HEK293T (cell line): ENCODE data around the gene NRG2.

ENCODE experiments used
- CTCF ChIA-PET: fragments of 350-600 bp; formaldehyde crosslinking; extraction: SDS; loops from one replicate; lab custom pipeline; 2021; ENCODE audit warnings: antibody characterized with exemption, inconsistent platforms; lab: Yijun Ruan, JAX
- POLR2A ChIA-PET: fragments of 350-600 bp; formaldehyde crosslinking; extraction: SDS; loops from one replicate; lab custom pipeline; 2020; ENCODE audit warnings: antibody characterized with exemption, inconsistent platforms; lab: Yijun Ruan, JAX
- DNase-seq: peaks from one replicate; pipeline ENCODE4 v3.0.0; 2012; ENCODE audit warnings: mixed read lengths; ENCODE audit errors: extremely low spot score
- ARNT ChIP-seq: fragments of 450-650 bp; IDR thresholded peaks from 2 replicates; pipeline ENCODE4 v1.6.1; 2017; ENCODE audit warnings: mild to moderate bottlenecking
- BHLHE40 ChIP-seq: fragments of 450-650 bp; IDR thresholded peaks from 2 replicates; pipeline ENCODE4 v1.6.1; 2016; ENCODE audit warnings: mild to moderate bottlenecking, moderate library complexity, borderline replicate concordance
- CTBP1 ChIP-seq: fragments of 450-650 bp; IDR thresholded peaks from 2 replicates; pipeline ENCODE4 v1.6.1; 2016; ENCODE audit warnings: borderline replicate concordance
- ELF4 ChIP-seq: fragments of 450-650 bp; IDR thresholded peaks from 2 replicates; pipeline ENCODE4 v1.6.1; 2017; ENCODE audit warnings: antibody characterized with exemption
- FOXA1 ChIP-seq: fragments of 450-650 bp; IDR thresholded peaks from 2 replicates; pipeline ENCODE4 v1.6.1; 2016; ENCODE audit warnings: mild to moderate bottlenecking
- FOXK2 ChIP-seq: fragments of 450-650 bp; IDR thresholded peaks from 2 replicates; pipeline ENCODE4 v1.6.1; 2016; ENCODE audit warnings: mild to moderate bottlenecking
- FOXM1 ChIP-seq: fragments of 450-650 bp; IDR thresholded peaks from 2 replicates; pipeline ENCODE4 v1.6.1; 2017; ENCODE audit warnings: mild to moderate bottlenecking, borderline replicate concordance
- HDGF ChIP-seq: fragments of 450-650 bp; IDR thresholded peaks from 2 replicates; pipeline ENCODE4 v1.6.1; 2017; ENCODE audit warnings: antibody characterized with exemption, borderline replicate concordance
- L3MBTL2 ChIP-seq: fragments of 450-650 bp; conservative IDR thresholded peaks from 2 replicates; pipeline ENCODE4 v1.6.1; 2016; ENCODE audit warnings: mild to moderate bottlenecking
- LEF1 ChIP-seq: fragments of 450-650 bp; IDR thresholded peaks from 2 replicates; pipeline ENCODE4 v1.6.1; 2017; ENCODE audit warnings: mild to moderate bottlenecking, borderline replicate concordance
- NFRKB ChIP-seq: fragments of 450-650 bp; IDR thresholded peaks from 2 replicates; pipeline ENCODE4 v1.6.1; 2016; ENCODE audit warnings: mild to moderate bottlenecking, moderate library complexity
- PKNOX1 ChIP-seq: fragments of 450-650 bp; IDR thresholded peaks from 2 replicates; pipeline ENCODE4 v1.6.1; 2016
- SP1 ChIP-seq: fragments of 450-650 bp; IDR thresholded peaks from 2 replicates; pipeline ENCODE4 v1.6.1; 2017
- SUZ12 ChIP-seq: fragments of 450-650 bp; IDR thresholded peaks from 2 replicates; pipeline ENCODE4 v1.6.1; 2016; ENCODE audit warnings: mild to moderate bottlenecking
- TARDBP ChIP-seq: fragments of 450-650 bp; IDR thresholded peaks from 2 replicates; pipeline ENCODE4 v1.6.1; 2016
- ZNF384 ChIP-seq: fragments of 450-650 bp; IDR thresholded peaks from 2 replicates; pipeline ENCODE4 v1.6.1; 2016

The NRG2 gene

GRCh38 chr5:139982975-139983240 is 60.2 kb downstream of the NRG2 start:
- POLR2A ChIA-PET = no interaction called here
- TF ChIP-seq FOXK2 = no peak
- CTCF ChIA-PET = interaction anchor here (1.0 to 5.7 kb wide), 2 partner anchors 13 to 196 kb away, joined by 3 to 57 read pairs; no protein-coding TSS in a partner anchor
- no peak for DNase-seq

- ChIA-PET CTCF (interaction anchor here (1.0 to 5.7 kb wide), 2 partner anchors 13 to 195 kb away, joined by 3 to 57 read pairs; no protein-coding TSS in a partner anchor), POLR2A (no interaction called here)
- peak; percentile 38 for DNase-seq
- no peak for TF ChIP-seq SUZ12
- TF ChIP-seq CTBP1 = no peak
- TF ChIP-seq L3MBTL2 = no peak
- no peak for TF ChIP-seq ZNF384
- no peak for TF ChIP-seq SP1
- TF ChIP-seq ELF4 = no peak
- no peak for TF ChIP-seq HDGF
- TF ChIP-seq PKNOX1 = no peak
- TF ChIP-seq ARNT = no peak
- no peak for TF ChIP-seq NFRKB
- no peak for TF ChIP-seq FOXM1
- TF ChIP-seq FOXK2 = no peak
- no peak for TF ChIP-seq FOXA1
- TF ChIP-seq TARDBP = no peak
- TF ChIP-seq BHLHE40 = no peak
Observed at GRCh38 chr5:139982157-139982974, 60.7 kb downstream of the NRG2 start.

GRCh38 chr5:139980765-139981164 is 62.3 kb downstream of the NRG2 start:
- CTCF ChIA-PET = interaction anchor here (5.7 kb wide), 1 partner anchor 11 kb away, joined by 57 read pairs; no protein-coding TSS in a partner anchor

GRCh38 chr5:139979943-139980342 is 63.2 kb downstream of the NRG2 start:
- DNase-seq = no peak

More at GRCh38 chr5:139980765-139981164, 62.3 kb downstream of the NRG2 start:
- DNase-seq = no peak
- POLR2A ChIA-PET = interaction anchor here (1.0 kb wide), 1 partner anchor 125 kb away, joined by 4 read pairs; no protein-coding TSS in a partner anchor
- TF ChIP-seq LEF1 (no peak), FOXA1 (no peak), NFRKB (no peak), FOXK2 (no peak), ELF4 (no peak), SUZ12 (no peak), TARDBP (no peak), CTBP1 (no peak), L3MBTL2 (no peak), ARNT (no peak), BHLHE40 (no peak), ZNF384 (no peak), HDGF (no peak), SP1 (no peak), FOXM1 (no peak), PKNOX1 (no peak)

DNA sequence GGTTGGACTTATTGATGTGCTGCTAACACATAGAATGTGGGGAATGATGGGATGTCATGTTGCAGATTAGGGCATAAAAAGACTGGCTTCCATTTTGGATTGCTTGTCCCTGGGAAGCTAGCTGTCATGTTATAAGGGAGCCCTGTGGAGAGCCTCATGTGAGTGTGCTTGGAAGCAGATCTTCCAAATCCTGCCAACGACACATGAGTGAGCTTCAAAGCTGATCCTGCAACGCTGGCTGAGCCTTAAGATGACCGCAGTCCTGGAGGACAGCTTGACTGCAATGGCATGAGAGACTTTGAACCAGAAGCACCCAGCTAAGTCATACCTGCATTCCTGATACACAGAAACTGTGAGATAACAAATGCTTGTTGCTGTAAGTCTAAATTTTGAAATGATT is 63.6 kb downstream of the NRG2 start:
- ChIA-PET POLR2A (no interaction called here), CTCF (interaction anchor here (0.6 to 5.7 kb wide), 2 partner anchors 8 to 10 kb away, joined by 4 to 57 read pairs; no protein-coding TSS in a partner anchor)
- TF ChIP-seq SUZ12 (no peak), ELF4 (no peak), NFRKB (no peak), BHLHE40 (no peak), TARDBP (no peak), ZNF384 (no peak), PKNOX1 (no peak), L3MBTL2 (no peak), HDGF (no peak), FOXM1 (no peak), FOXA1 (no peak), CTBP1 (no peak), SP1 (no peak), LEF1 (no peak)
- no peak for DNase-seq

More at GRCh38 chr5:139979943-139980342, 63.2 kb downstream of the NRG2 start:
- ChIA-PET CTCF (interaction anchor here (0.6 to 5.7 kb wide), 2 partner anchors 7 to 10 kb away, joined by 4 to 57 read pairs; no protein-coding TSS in a partner anchor), POLR2A (interaction anchor here (1.0 kb wide), 1 partner anchor 126 kb away, joined by 4 read pairs; no protein-coding TSS in a partner anchor)
- TF ChIP-seq CTBP1 = no peak
- TF ChIP-seq L3MBTL2 = no peak
- TF ChIP-seq HDGF = no peak
- no peak for TF ChIP-seq SP1
- TF ChIP-seq ARNT = no peak
- TF ChIP-seq FOXA1 = no peak
- TF ChIP-seq SUZ12 = no peak
- no peak for TF ChIP-seq TARDBP
- no peak for TF ChIP-seq FOXM1
- no peak for TF ChIP-seq NFRKB
- no peak for TF ChIP-seq BHLHE40
- TF ChIP-seq LEF1 = no peak
- no peak for TF ChIP-seq FOXK2
- no peak for TF ChIP-seq ELF4
- TF ChIP-seq PKNOX1 = no peak
- no peak for TF ChIP-seq ZNF384
